Endothelial cell of umbilical vein (primary cell): ENCODE results near the gene XYLT1. TPM values are rescaled to one million over a fixed set of nuclear protein-coding genes. Genes with fewer than 3 reads are reported as not detected.

Source experiments
- BruUV-seq: library from RNA; stranded (reverse); fragments of 400-500 nt; replicated peaks from 2 replicates; lab custom pipeline; 2021; lab: Mats Ljungman, UMichigan
- CTCF ChIA-PET: fragments of 300-600, 350-600 bp; sonication (Branson Sonifier 250); formaldehyde crosslinking; loops from one replicate; lab custom pipeline; 2021; ENCODE audit warnings: antibody characterized with exemption, inconsistent platforms; lab: Charles Lee
- POLR2A ChIA-PET: fragments of 300-600, 350-600 bp; sonication (Branson Sonifier 250); formaldehyde crosslinking; loops from one replicate; lab custom pipeline; 2021; ENCODE audit warnings: antibody characterized with exemption, inconsistent platforms; lab: Charles Lee
- DNase-seq: peaks from one replicate; pipeline ENCODE4 v3.0.0-alpha.2; 2011; ENCODE audit warnings: low read depth, low spot score
- FAIRE-seq: peaks from 2 replicates; lab custom pipeline; 2011; peaks lifted over from hg19 to GRCh38; lab: Jason Lieb, UNC
- H2AFZ ChIP-seq: 2 replicates; pipeline ENCODE4 v1.6.0; 2012; ENCODE audit warnings: low read depth, low read length, control low read depth, inconsistent platforms
- H3K27ac ChIP-seq: 2 replicates; pipeline ENCODE4 v1.5.1; 2011; ENCODE audit warnings: low read depth, mild to moderate bottlenecking, control low read depth, low read length, moderate library complexity; ENCODE audit not compliant: insufficient read depth
- H3K27me3 ChIP-seq, 2 experiments: 2 replicates each; pipeline versions ENCODE4 v1.6.0 to v1.6.1; 2011; ENCODE audit warnings: low read length in 2 of 2, mixed read lengths in 1 of 2; ENCODE audit not compliant: control insufficient read depth in 2 of 2, insufficient read depth in 2 of 2
- H3K36me3 ChIP-seq, 2 experiments: 2 replicates in 1 of 2; 3 replicates in 1 of 2; pipeline ENCODE4 v1.5.1; 2011; ENCODE audit warnings: low read length in 2 of 2, mild to moderate bottlenecking in 1 of 2, moderate library complexity in 1 of 2; ENCODE audit not compliant: control insufficient read depth in 2 of 2, insufficient read depth in 2 of 2; ENCODE audit errors: extremely low read depth in 1 of 2
- H3K4me1 ChIP-seq: 3 replicates; pipeline ENCODE4 v1.5.1; 2011; ENCODE audit warnings: mild to moderate bottlenecking, low read length; ENCODE audit not compliant: control insufficient read depth, insufficient read depth; ENCODE audit errors: extremely low read depth
- H3K4me2 ChIP-seq: 2 replicates; pipeline ENCODE4 v1.6.1; 2011; ENCODE audit warnings: low read length, control low read depth, mixed read lengths; ENCODE audit not compliant: insufficient read depth
- H3K4me3 ChIP-seq, 3 experiments: fragments of 200-600 bp in 1 of 3; sonication (generic), shearing (Covaris generic) in 1 of 3; replicated peaks in 1 of 3; 2 replicates each; pipeline ENCODE4 v1.5.1; 2011 to 2016; ENCODE audit warnings: control low read depth in 3 of 3, low read length in 3 of 3, mild to moderate bottlenecking in 2 of 3, inconsistent platforms in 1 of 3, low read depth in 1 of 3, moderate library complexity in 1 of 3; ENCODE audit not compliant: insufficient read depth in 1 of 3
- H3K79me2 ChIP-seq: 2 replicates; pipeline ENCODE4 v1.6.0; 2012; ENCODE audit warnings: low read length, inconsistent platforms; ENCODE audit not compliant: control insufficient read depth, insufficient read depth
- H3K9ac ChIP-seq: replicated peaks from 2 replicates; pipeline ENCODE3; 2011; ENCODE audit warnings: low read length, control low read depth; ENCODE audit not compliant: insufficient read depth; ENCODE audit errors: extremely low read depth
- H3K9me1 ChIP-seq: replicated peaks from 3 replicates; pipeline ENCODE4 v1.6.0; 2011; ENCODE audit warnings: mild to moderate bottlenecking, low read length; ENCODE audit not compliant: control insufficient read depth, insufficient read depth; ENCODE audit errors: extremely low read depth
- H3K9me3 ChIP-seq: replicated peaks from 2 replicates; pipeline ENCODE4 v1.5.1; 2012; ENCODE audit warnings: low read length, inconsistent platforms; ENCODE audit not compliant: control insufficient read depth, insufficient read depth
- H4K20me1 ChIP-seq: replicated peaks from 2 replicates; pipeline ENCODE3; 2011; ENCODE audit warnings: mild to moderate bottlenecking, low read length; ENCODE audit not compliant: control insufficient read depth, insufficient read depth; ENCODE audit errors: extremely low read depth
- EZH2 ChIP-seq: IDR thresholded peaks from 2 replicates; pipeline ENCODE4 v1.6.1; 2012; ENCODE audit warnings: borderline replicate concordance, low read depth, mild to moderate bottlenecking, moderate library complexity, low read length, inconsistent platforms; ENCODE audit not compliant: severe bottlenecking
- FOS ChIP-seq: IDR thresholded peaks from 2 replicates; pipeline ENCODE4 v1.6.1; 2011; ENCODE audit warnings: mild to moderate bottlenecking, low read length, moderate library complexity, borderline replicate concordance; ENCODE audit not compliant: insufficient read depth
- GATA2 ChIP-seq: IDR thresholded peaks from 2 replicates; pipeline ENCODE4 v1.7.0; 2011; ENCODE audit warnings: low read depth, mild to moderate bottlenecking, moderate library complexity, mixed read lengths, low read length; ENCODE audit not compliant: insufficient read length, insufficient read depth
- JUN ChIP-seq: IDR thresholded peaks from 2 replicates; pipeline ENCODE4 v1.6.1; 2011; ENCODE audit warnings: borderline replicate concordance, low read depth; ENCODE audit not compliant: insufficient read length, insufficient read depth
- POLR2A ChIP-seq: IDR thresholded peaks from 2 replicates; pipeline ENCODE4 v1.6.1; 2012; ENCODE audit warnings: low read depth, mild to moderate bottlenecking, control low read depth, low read length
- dilution Hi-C: fragments of 300-500 bp; cut with MboI; formaldehyde crosslinking; loops from one replicate; pipeline ENCODE4 v1.15.0; 2019; ENCODE audit warnings: low sequenced_read_pairs; ENCODE audit not compliant: extremely low pct_ligation_motif_present
- intact Hi-C: fragments of 100-400 bp; cut with micrococcal nuclease; formaldehyde crosslinking; loops from one replicate; pipeline ENCODE4 v1.10.0; 2022
- polyA plus RNA-seq, 4 experiments: library from polyadenylated mRNA; depleted of rRNA in 3 of 4; stranded (reverse) in 3 of 4; unstranded in 1 of 4; fragments of >200 nt; gene quantifications; 2 replicates each; pipeline versions ENCODE4 v1.2.1 to v1.2.3, GENCODE V29; 2011 to 2012; ENCODE audit warnings: missing spikeins in 1 of 4
- total RNA-seq: library from RNA; stranded (reverse); gene quantifications from 2 replicates; pipeline ENCODE4 v1.2.3, GENCODE V29; 2021
- TF ChIP-seq, protein P1 (sequence below): IDR thresholded peaks from 2 replicates; pipeline ENCODE4 v1.6.1; 2011; ENCODE audit not compliant: insufficient read depth, insufficient read length
- TF ChIP-seq, protein P2 (sequence below), 2 donors: IDR thresholded peaks; 1 replicate in 1 of 2; 2 replicates in 1 of 2; pipeline ENCODE4 v1.5.1; 2011; ENCODE audit warnings: low read length in 2 of 2, mild to moderate bottlenecking in 2 of 2, moderate library complexity in 2 of 2, control low read depth in 1 of 2, inconsistent platforms in 1 of 2, low read depth in 1 of 2; ENCODE audit not compliant: insufficient read depth in 1 of 2; ENCODE audit errors: extremely low read depth in 1 of 2

The XYLT1 gene
- total and polyA plus RNA-seq, 2 donors (not counting 3 experiments of a cell fraction or from before 2014, with no cell fraction given): 0.63 to 2.9 TPM

DNA sequence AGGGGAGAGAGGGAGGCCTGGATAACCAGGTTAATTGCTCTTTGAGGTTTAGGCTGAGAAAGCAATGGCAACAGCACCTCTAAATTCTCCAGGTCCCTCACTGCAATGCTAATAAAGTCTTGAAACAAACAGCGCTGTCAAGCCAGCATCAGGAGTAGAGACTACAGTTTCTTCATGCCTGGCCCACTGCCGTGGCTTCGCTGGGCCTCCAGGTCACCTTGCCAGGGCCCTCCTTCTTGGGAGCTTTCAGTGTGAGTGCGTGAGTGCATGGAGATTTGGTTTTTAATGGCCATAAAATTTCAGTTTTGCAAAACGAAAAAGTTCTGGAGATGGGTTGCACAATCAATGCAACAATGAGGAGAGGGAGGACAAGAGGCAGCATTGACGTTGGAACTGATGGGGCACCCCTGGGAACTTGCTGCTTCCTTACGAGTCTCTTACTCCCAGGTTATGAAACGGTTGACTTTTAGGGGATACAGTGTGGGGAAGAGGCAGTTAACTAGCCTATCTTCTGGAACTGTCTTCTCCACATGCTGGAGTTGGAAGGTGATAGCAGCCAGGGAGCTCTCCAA, 229.4 kb downstream of the XYLT1 start:
- Histone ChIP-seq H3K36me3 (no peaks in the 10 kb centered on the region), H3K9me3 (peaks cover 3% of the 10 kb centered on the region), H4K20me1 (no peaks in the 10 kb centered on the region), H3K4me3 (no peak overlapping the region), H3K27me3 (no peaks in the 10 kb centered on the region), H3K27ac (no peak overlapping the region), H3K9ac (no peak overlapping the region), H3K79me2 (no peaks in the 10 kb centered on the region), H3K9me1 (no peaks in the 10 kb centered on the region), H2AFZ (no peak overlapping the region), H3K4me2 (no peak overlapping the region), H3K4me1 (no peaks in the 10 kb centered on the region)
- DNase-seq (no peak), FAIRE-seq (no peak)
- CTCF ChIA-PET: no interaction called here
- dilution Hi-C loops (no loop called here), intact Hi-C loops (no loop called here)
- POLR2A ChIA-PET: no interaction called here
- no peak for TF ChIP-seq EZH2
- no peak for TF ChIP-seq POLR2A
- no peak for TF ChIP-seq FOS
- TF ChIP-seq, protein P1, sequence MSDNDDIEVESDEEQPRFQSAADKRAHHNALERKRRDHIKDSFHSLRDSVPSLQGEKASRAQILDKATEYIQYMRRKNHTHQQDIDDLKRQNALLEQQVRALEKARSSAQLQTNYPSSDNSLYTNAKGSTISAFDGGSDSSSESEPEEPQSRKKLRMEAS: no peak
- TF ChIP-seq, protein P2, sequence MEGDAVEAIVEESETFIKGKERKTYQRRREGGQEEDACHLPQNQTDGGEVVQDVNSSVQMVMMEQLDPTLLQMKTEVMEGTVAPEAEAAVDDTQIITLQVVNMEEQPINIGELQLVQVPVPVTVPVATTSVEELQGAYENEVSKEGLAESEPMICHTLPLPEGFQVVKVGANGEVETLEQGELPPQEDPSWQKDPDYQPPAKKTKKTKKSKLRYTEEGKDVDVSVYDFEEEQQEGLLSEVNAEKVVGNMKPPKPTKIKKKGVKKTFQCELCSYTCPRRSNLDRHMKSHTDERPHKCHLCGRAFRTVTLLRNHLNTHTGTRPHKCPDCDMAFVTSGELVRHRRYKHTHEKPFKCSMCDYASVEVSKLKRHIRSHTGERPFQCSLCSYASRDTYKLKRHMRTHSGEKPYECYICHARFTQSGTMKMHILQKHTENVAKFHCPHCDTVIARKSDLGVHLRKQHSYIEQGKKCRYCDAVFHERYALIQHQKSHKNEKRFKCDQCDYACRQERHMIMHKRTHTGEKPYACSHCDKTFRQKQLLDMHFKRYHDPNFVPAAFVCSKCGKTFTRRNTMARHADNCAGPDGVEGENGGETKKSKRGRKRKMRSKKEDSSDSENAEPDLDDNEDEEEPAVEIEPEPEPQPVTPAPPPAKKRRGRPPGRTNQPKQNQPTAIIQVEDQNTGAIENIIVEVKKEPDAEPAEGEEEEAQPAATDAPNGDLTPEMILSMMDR (IDR thresholded peaks at IDR 0.05; ENCODE audit: extremely low read depth in 1 of 2, insufficient read depth in 1 of 2, low read depth in 1 of 2, low read length in 2 of 2): no peak
- TF ChIP-seq JUN: no peak
- no peak for TF ChIP-seq GATA2
- no TSS peak for BruUV-seq
